SK-N-SH treated with all-trans-retinoic acid at 6 μM for 48 hours (cell line): ENCODE data around the gene GPER1.

Source experiments
- ATAC-seq: fragments of 200-7000 bp; cut with Tn5 transposase; 3 replicates; pipeline ENCODE4 v1.9.1; 2020; ENCODE audit warnings: mild to moderate bottlenecking, moderate library complexity
- BACH2 ChIP-seq: fragments of 250-450 bp; sonication (Bioruptor Pico); IDR thresholded peaks from 2 replicates; pipeline ENCODE4 v1.9.0; 2021; ENCODE audit warnings: mild to moderate bottlenecking, borderline replicate concordance
- CREB5 ChIP-seq: fragments of 250-450 bp; sonication (Bioruptor Pico); IDR thresholded peaks from 2 replicates; pipeline ENCODE4 v1.5.1; 2020; ENCODE audit warnings: low read depth, mild to moderate bottlenecking, moderate library complexity
- CSDC2 ChIP-seq: fragments of 250-450 bp; sonication (Bioruptor Pico); IDR thresholded peaks from 2 replicates; pipeline ENCODE4 v1.5.0; 2020; ENCODE audit warnings: mild to moderate bottlenecking, moderate library complexity
- ESRRG ChIP-seq: fragments of 250-450 bp; sonication (Bioruptor Pico); IDR thresholded peaks from 2 replicates; pipeline ENCODE4 v1.6.1; 2021; ENCODE audit warnings: mild to moderate bottlenecking
- GLIS3 ChIP-seq: fragments of 250-450 bp; sonication (Bioruptor Pico); IDR thresholded peaks from 2 replicates; pipeline ENCODE4 v1.5.0; 2020; ENCODE audit warnings: mild to moderate bottlenecking, moderate library complexity
- ISL1 ChIP-seq: fragments of 250-450 bp; sonication (Bioruptor Pico); IDR thresholded peaks from 2 replicates; pipeline ENCODE4 v2.1.2; 2022; ENCODE audit warnings: mild to moderate bottlenecking, moderate library complexity
- OSR1 ChIP-seq: fragments of 250-450 bp; sonication (Bioruptor Pico); IDR thresholded peaks from 2 replicates; pipeline ENCODE4 v1.8.0; 2022; ENCODE audit warnings: moderate library complexity, mild to moderate bottlenecking, inconsistent platforms
- PATZ1 ChIP-seq: fragments of 250-450 bp; sonication (Bioruptor Pico); IDR thresholded peaks from 2 replicates; pipeline ENCODE4 v1.8.0; 2020; ENCODE audit warnings: mild to moderate bottlenecking, moderate library complexity, borderline replicate concordance
- POU6F1 ChIP-seq: fragments of 250-450 bp; sonication (Bioruptor Pico); IDR thresholded peaks from 2 replicates; pipeline ENCODE4 v1.8.0; 2021; ENCODE audit warnings: low read depth, mild to moderate bottlenecking, moderate library complexity, borderline replicate concordance
- PPARA ChIP-seq: fragments of 250-450 bp; sonication (Bioruptor Pico); IDR thresholded peaks from 2 replicates; pipeline ENCODE4 v1.5.0; 2020; ENCODE audit warnings: mild to moderate bottlenecking, borderline replicate concordance
- RARB ChIP-seq: fragments of 250-450 bp; sonication (Bioruptor Pico); IDR thresholded peaks from 2 replicates; pipeline ENCODE4 v1.8.0; 2021; ENCODE audit warnings: mild to moderate bottlenecking, moderate library complexity
- TOX ChIP-seq: fragments of 250-450 bp; sonication (Bioruptor Pico); IDR thresholded peaks from 2 replicates; pipeline ENCODE4 v1.8.0; 2021; ENCODE audit warnings: mild to moderate bottlenecking, moderate library complexity, borderline replicate concordance
- TSHZ2 ChIP-seq: fragments of 250-450 bp; sonication (Bioruptor Pico); IDR thresholded peaks from 2 replicates; pipeline ENCODE4 v1.5.0; 2020; ENCODE audit warnings: mild to moderate bottlenecking, moderate library complexity
- ZFP3 ChIP-seq: fragments of 250-450 bp; sonication (Bioruptor Pico); IDR thresholded peaks from 2 replicates; pipeline ENCODE4 v1.5.0; 2020; ENCODE audit warnings: mild to moderate bottlenecking, moderate library complexity
- ZNF70 ChIP-seq: fragments of 450-650 bp; formaldehyde crosslinking; IDR thresholded peaks from 2 replicates; pipeline ENCODE4 v1.5.0; 2020; ENCODE audit warnings: mild to moderate bottlenecking, moderate library complexity
- ZNF8 ChIP-seq: fragments of 450-650 bp; formaldehyde crosslinking; IDR thresholded peaks from 2 replicates; pipeline ENCODE4 v1.5.0; 2020; ENCODE audit warnings: mild to moderate bottlenecking, moderate library complexity

The GPER1 gene

GRCh38 chr7:1106063-1106792 lies 18.3 kb downstream of the GPER1 start (continued):
- TF ChIP-seq TSHZ2: no peak
- no peak for TF ChIP-seq RARB
- TF ChIP-seq POU6F1 (CRISPR knock-in tag): no peak
- no peak for TF ChIP-seq ZFP3 (CRISPR knock-in tag)
- no peak for TF ChIP-seq TOX (CRISPR knock-in tag)
- no peak for TF ChIP-seq GLIS3 (CRISPR knock-in tag)
- no peak for TF ChIP-seq CSDC2 (CRISPR knock-in tag)
- no peak for TF ChIP-seq BACH2 (CRISPR knock-in tag)
- TF ChIP-seq OSR1 (CRISPR knock-in tag): no peak
- TF ChIP-seq ESRRG: no peak

- no peak; the same call in 2 of the 3 replicates for ATAC-seq
- TF ChIP-seq ESRRG (no peak), ISL1 (CRISPR knock-in tag) (no peak), ZFP3 (CRISPR knock-in tag) (no peak), RARB (no peak), CSDC2 (CRISPR knock-in tag) (no peak), PATZ1 (CRISPR knock-in tag) (no peak), ZNF70 (CRISPR knock-in tag) (no peak), TSHZ2 (no peak), CREB5 (CRISPR knock-in tag) (no peak)
These were observed 19.0 kb downstream of the GPER1 start for GRCh38 chr7:1106793-1107421.

GRCh38 chr7:1108264-1108920 lies 20.5 kb downstream of the GPER1 start:
- no peak for ATAC-seq

More at GRCh38 chr7:1108264-1108920, 20.5 kb downstream of the GPER1 start:
- no peak for TF ChIP-seq RARB
- no peak for TF ChIP-seq ISL1 (CRISPR knock-in tag)
- TF ChIP-seq ZNF8: no peak
- no peak for TF ChIP-seq PPARA (CRISPR knock-in tag)
- no peak for TF ChIP-seq GLIS3 (CRISPR knock-in tag)
- TF ChIP-seq, all 23 proteins: peak for 0
